ENCODE data around the gene GNG14.

GNG14 gene

GRCh38 chr19:12660980-12661379, 26.8 kb upstream of the GNG14 start:
- TF ChIP-seq CTCF (IDR thresholded peaks at IDR 0.05), result no peak

DNA sequence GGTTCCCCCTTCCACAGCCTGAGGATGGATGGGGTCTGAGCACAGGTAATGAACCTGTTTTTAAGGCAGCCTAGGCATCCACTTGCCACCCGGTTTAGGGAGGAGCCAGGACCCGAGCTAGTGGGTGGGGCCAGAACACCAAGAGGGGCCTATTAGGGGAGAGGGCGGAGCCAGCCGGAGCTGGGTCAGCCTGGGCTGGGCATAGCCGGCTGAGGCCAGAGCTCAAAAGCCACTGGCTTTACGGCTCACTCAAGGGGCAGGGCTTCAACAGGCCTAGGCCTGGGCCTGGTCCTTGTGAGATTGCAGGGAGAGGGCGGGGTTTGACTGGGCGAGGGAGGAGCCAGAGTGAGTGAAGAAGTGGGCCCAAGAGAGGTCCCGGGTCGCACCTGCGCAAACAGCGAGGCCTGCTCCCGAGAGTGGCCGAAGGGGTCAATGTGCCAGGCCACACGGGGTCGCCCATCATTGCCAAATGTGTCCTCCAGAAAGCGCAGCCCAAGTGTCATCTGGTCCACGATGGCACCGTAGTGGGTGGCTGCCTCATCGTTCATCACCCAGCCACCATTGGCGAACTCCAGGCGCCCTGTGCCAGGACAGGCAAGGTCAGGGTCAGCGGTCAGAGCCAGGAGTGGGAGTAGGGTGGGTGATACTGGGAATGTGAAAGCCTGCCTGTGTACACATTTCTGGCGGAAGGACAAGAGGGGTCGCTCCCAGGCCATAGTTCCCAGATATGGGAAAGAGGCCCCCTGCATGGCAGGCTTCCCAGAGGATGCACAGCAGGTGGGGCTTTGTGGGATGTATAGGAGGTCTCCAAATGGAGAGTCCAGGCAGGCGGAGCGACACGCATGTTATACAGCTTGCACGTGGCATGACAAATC, 23.2 kb upstream of the GNG14 start:
- no peak for TF ChIP-seq CTCF (IDR thresholded peaks at IDR 0.05)

- no peak for TF ChIP-seq CTCF (IDR thresholded peaks at IDR 0.05)
Observed at GRCh38 chr19:12665281-12665573, 22.6 kb upstream of the GNG14 start.

GRCh38 chr19:12665671-12666264, 22.0 kb upstream of the GNG14 start:
- TF ChIP-seq CTCF (IDR thresholded peaks at IDR 0.05), result no peak

GRCh38 chr19:12666265-12667048, 21.3 kb upstream of the GNG14 start, which contains the start of the genes MAN2B1 and WDR83:
MAN2B1 (minus strand) TSS chr19:12666742; CDS start chr19:12666701, 41 bp downstream.
WDR83 (plus strand) TSS chr19:12666807; CDS start chr19:12669791, 2,984 bp downstream.
- no peak for TF ChIP-seq CTCF (IDR thresholded peaks at IDR 0.05)

- no peak for TF ChIP-seq CTCF (IDR thresholded peaks at IDR 0.05)
Observed at GRCh38 chr19:12667731-12668302, 20.0 kb upstream of the GNG14 start.

DNA sequence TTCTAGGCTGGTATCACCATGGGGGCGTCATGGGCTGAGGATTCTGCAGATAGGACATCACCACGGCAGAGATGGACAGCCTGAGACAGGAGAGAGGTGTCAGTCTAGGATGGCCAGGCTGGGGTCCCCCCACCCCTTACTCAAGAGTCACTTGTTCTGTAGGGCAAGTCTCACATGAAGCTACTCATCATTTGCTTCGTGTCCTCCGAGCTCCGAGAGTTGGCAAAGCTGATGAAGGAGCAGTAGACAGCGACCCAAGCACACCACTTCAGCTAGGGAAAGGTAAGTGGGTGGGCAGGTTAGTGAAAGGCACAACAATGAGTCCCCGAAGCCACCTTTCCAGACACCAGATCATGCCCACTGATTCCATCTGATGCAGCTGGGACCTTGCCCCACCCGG, 19.5 kb upstream of the GNG14 start:
- no peak for TF ChIP-seq CTCF (IDR thresholded peaks at IDR 0.05)
